Spleen (tissue), 11 donors: Measurements from ENCODE around the gene NR2F6. TPM values are rescaled to one million over a fixed set of nuclear protein-coding genes. Genes with fewer than 3 reads are reported as not detected.

ENCODE experiments used
- DNase-seq: peaks from one replicate; pipeline ENCODE4 v3.0.0-alpha.2; 2020
- H3K27ac ChIP-seq, 8 donors: fragments of 200-600 bp; sonication (generic) in 7 of 8; 1 replicate in 4 of 8; 2 replicates in 4 of 8; pipeline versions ENCODE4 v1.5.0 to v1.8.0; 2016 to 2021; ENCODE audit warnings: inconsistent platforms in 4 of 8, mild to moderate bottlenecking in 4 of 8, moderate library complexity in 1 of 8
- H3K27me3 ChIP-seq, 7 donors: fragments of 200-600 bp; sonication (generic) in 6 of 7; replicated peaks in 1 of 7; 1 replicate in 4 of 7; 2 replicates in 3 of 7; pipeline versions ENCODE4 v1.5.0 to v1.8.0; 2016 to 2021; ENCODE audit warnings: inconsistent platforms in 3 of 7, mild to moderate bottlenecking in 1 of 7
- H3K36me3 ChIP-seq, 6 donors: fragments of 200-600 bp; sonication (generic) in 5 of 6; 1 replicate in 4 of 6; 2 replicates in 2 of 6; pipeline versions ENCODE4 v1.5.0 to v1.8.0; 2016 to 2021; ENCODE audit warnings: inconsistent platforms in 2 of 6
- H3K4me1 ChIP-seq, 6 donors: fragments of 200-600 bp; sonication (generic) in 5 of 6; 1 replicate in 3 of 6; 2 replicates in 3 of 6; pipeline versions ENCODE4 v1.5.0 to v1.8.0; 2016 to 2021; ENCODE audit warnings: inconsistent platforms in 3 of 6
- H3K4me3 ChIP-seq, 8 donors: fragments of 200-600 bp; sonication (generic) in 7 of 8; 1 replicate in 4 of 8; 2 replicates in 4 of 8; pipeline versions ENCODE4 v1.5.0 to v1.8.0; 2016 to 2021; ENCODE audit warnings: inconsistent platforms in 4 of 8, mild to moderate bottlenecking in 4 of 8, moderate library complexity in 2 of 8
- H3K9me3 ChIP-seq, 8 donors: fragments of 200-600 bp; sonication (generic) in 7 of 8; 1 replicate in 4 of 8; 2 replicates in 4 of 8; pipeline versions ENCODE4 v1.5.0 to v1.8.0; 2016 to 2021; ENCODE audit warnings: inconsistent platforms in 4 of 8
- CTCF ChIP-seq, 11 experiments: fragments of 200-600 bp in 7 of 11; fragments of 450-650 bp in 4 of 11; sonication (generic) in 4 of 11; IDR thresholded peaks in 8 of 11; conservative IDR thresholded peaks in 3 of 11; 1 replicate in 7 of 11; 2 replicates in 4 of 11; pipeline versions ENCODE4 v1.4.0 to v1.8.0; 2016 to 2021; ENCODE audit warnings: antibody characterized with exemption in 11 of 11, inconsistent platforms in 4 of 11, mild to moderate bottlenecking in 1 of 11
- POLR2A ChIP-seq, 3 donors: fragments of 450-650 bp; IDR thresholded peaks; one replicate each; pipeline ENCODE4 v1.5.1; 2017; ENCODE audit warnings: antibody characterized with exemption in 3 of 3, mild to moderate bottlenecking in 1 of 3
- POLR2AphosphoS5 ChIP-seq, 3 donors: sonication (generic); formaldehyde crosslinking; IDR thresholded peaks; one replicate each; pipeline ENCODE4 v1.5.1; 2017; ENCODE audit warnings: antibody characterized with exemption in 3 of 3
- whole genome bisulfite sequencing, 5 donors: extraction: QIAGEN DNeasy Blood & Tissue Kit in 3 of 5; methylation state at CpG; one replicate each; pipeline versions ENCODE4 v1.1.5 to v1.1.7; 2013 to 2018; 5-methylcytosine and 5-hydroxymethylcytosine counted together
- intact Hi-C: fragments of 100-400 bp; cut with DNase I; formaldehyde crosslinking; loops from one replicate; pipeline ENCODE4 v1.15.0; 2023; ENCODE audit warnings: low total_unique reads
- polyA plus RNA-seq, 3 donors: library from polyadenylated mRNA; stranded (reverse); fragments of 200-250 nt; gene quantifications; one replicate each; pipeline ENCODE4 v1.2.1, GENCODE V29; 2013
- total RNA-seq, 7 donors: library from RNA; depleted of rRNA in 3 of 7; stranded (reverse); fragments of >200 nt in 3 of 7; fragmentation: NEBNext Ultra II Directional in 4 of 7; extraction: Animal tissue kit (Norgen Biotek cat#: 25700) in 4 of 7; gene quantifications; one replicate each; pipeline versions ENCODE4 v1.1.0 to v1.2.1, GENCODE V29; 2016 to 2021
- donor health status: healthy with polysubstance abuse.
- donor health status: DM: no; HTN: no; CAD: no; lungs with moderate emphysema.
- donor health status: DM: no; HTN: no; CAD: no.
- donor health status: Bipolar disorder and iron deficiency.
- donor health status: healthy.
- donor health status: DM: no; HTN: no; CAD: no.
- donor health status: DM: yes; HTN: yes; CAD: no.

Gene NR2F6
- total and polyA plus RNA-seq, 10 donors: 6.6 to 15.0 (median 13.0) TPM

- TF ChIP-seq POLR2AphosphoS5 (IDR thresholded peaks at IDR 0.05): no peak
- no peak for TF ChIP-seq POLR2A (IDR thresholded peaks at IDR 0.05)
- TF ChIP-seq CTCF (IDR thresholded peaks at IDR 0.05 in 8 of 11, conservative IDR thresholded peaks at IDR 0.05 in 3 of 11): no peak
- Histone ChIP-seq H3K4me1 (peaks cover 13 to 54% (median 37%) of the 10 kb centered on the region in 6 donors), H3K9me3 (no peaks in the 10 kb centered on the region), H3K27me3 (no peaks in the 10 kb centered on the region), H3K27ac (peak overlapping the region in 7 of 8 donors; percentile 61 to 88 (median 83)), H3K4me3 (no peak overlapping the region), H3K36me3 (peaks cover 0 to 25% (median 20%) of the 10 kb centered on the region in 6 donors)
- intact Hi-C loops: no loop called here
- WGBS, 5 donors: 80 to 96% (median 91%) methylated on average over 7 of the region's 7 CpGs
- DNase-seq: no peak
Measured at GRCh38 chr19:17266026-17266425, 20.3 kb upstream of the NR2F6 start.

- H3K27me3 ChIP-seq: no peaks in the 10 kb centered on the region
- H3K27ac ChIP-seq: peak within 1 kb of the TSS; percentile 0 to 77 (median 64)
- TF ChIP-seq POLR2AphosphoS5 (IDR thresholded peaks at IDR 0.05): peak in 2 of 3 donors; percentile 68 to 84
- TF ChIP-seq CTCF (IDR thresholded peaks at IDR 0.05 in 8 of 11, conservative IDR thresholded peaks at IDR 0.05 in 3 of 11): no peak
- peaks cover 0 to 5% (median 1%) of the 10 kb centered on the region in 8 donors for H3K9me3 ChIP-seq
- whole genome bisulfite sequencing, 5 donors: 21 to 35% (median 25%) methylated on average over 5 of the region's 5 CpGs
- H3K4me1 ChIP-seq: peaks cover 13 to 59% (median 42%) of the 10 kb centered on the region in 6 donors
- H3K36me3 ChIP-seq: peaks cover 0 to 14% (median 7%) of the 10 kb centered on the region in 6 donors
- H3K4me3 ChIP-seq: peak within 1 kb of the TSS in 5 of 8 donors; percentile 14 to 58 (median 16)
- intact Hi-C loops: no loop called here
- no peak for DNase-seq
Measured at GRCh38 chr19:17264641-17264979, 18.9 kb upstream of the NR2F6 start, which contains the start of gene USHBP1. USHBP1 (minus strand) TSS chr19:17264745; CDS start chr19:17264299, 446 bp downstream.

GRCh38 chr19:17263712-17264640, 18.3 kb upstream of the NR2F6 start:
- H3K36me3 ChIP-seq: peaks cover 0 to 14% (median 2%) of the 10 kb centered on the region in 6 donors
- peak overlapping the region in 5 of 8 donors; percentile 14 to 58 (median 16) for H3K4me3 ChIP-seq
- 75 to 82% (median 79%) methylated on average over 20 to 23 of the region's 23 CpGs for WGBS, 5 donors
- intact Hi-C loops: no loop called here
- peak overlapping the region; percentile 0 to 77 (median 64) for H3K27ac ChIP-seq
- peaks cover 13 to 59% (median 41%) of the 10 kb centered on the region in 6 donors for H3K4me1 ChIP-seq
- peaks cover 0 to 12% (median 4%) of the 10 kb centered on the region in 8 donors for H3K9me3 ChIP-seq
- no peak for TF ChIP-seq CTCF (IDR thresholded peaks at IDR 0.05 in 8 of 11, conservative IDR thresholded peaks at IDR 0.05 in 3 of 11)
- TF ChIP-seq POLR2AphosphoS5 (IDR thresholded peaks at IDR 0.05): no peak
- TF ChIP-seq POLR2A (IDR thresholded peaks at IDR 0.05): no peak
- DNase-seq: no peak
- no peaks in the 10 kb centered on the region for H3K27me3 ChIP-seq

- Histone ChIP-seq H3K4me3 (peak overlapping the region in 2 of 8 donors; percentile 6 to 58), H3K9me3 (peaks cover 0 to 13% (median 4%) of the 10 kb centered on the region in 8 donors), H3K4me1 (peaks cover 5 to 45% (median 28%) of the 10 kb centered on the region in 6 donors), H3K27me3 (no peaks in the 10 kb centered on the region), H3K36me3 (peaks cover 0 to 10% (median 0%) of the 10 kb centered on the region in 6 donors), H3K27ac (peak overlapping the region in 1 of 8 donors; percentile 73)
- intact Hi-C loops: no loop called here
- DNase-seq: no peak
- 66 to 76% (median 74%) methylated on average over 11 to 16 of the region's 16 CpGs for WGBS, 5 donors
- TF ChIP-seq POLR2AphosphoS5 (IDR thresholded peaks at IDR 0.05) (peak in 1 of 3 donors; percentile 16), POLR2A (IDR thresholded peaks at IDR 0.05) (no peak)
Measured at GRCh38 chr19:17262557-17262956, 16.8 kb upstream of the NR2F6 start.
